GM12878 (cell line): ENCODE measurements around the gene OSGIN1. TPM values are rescaled to one million over a fixed set of nuclear protein-coding genes. Genes with fewer than 3 reads are reported as not detected.

ENCODE experiments used
- ATAC-seq: fragments of 200-7000 bp; cut with Tn5 transposase; 3 replicates; pipeline ENCODE4 v1.9.1; 2020; ENCODE audit warnings: mild to moderate bottlenecking, moderate library complexity
- BruUV-seq: library from RNA; stranded (reverse); fragments of 400-500 nt; replicated peaks from 2 replicates; lab custom pipeline; 2021; lab: Mats Ljungman, UMichigan
- CTCF ChIA-PET: fragments of 300-600 bp; sonication (Branson Sonifier 250); formaldehyde crosslinking; extraction: SDS; loops from one replicate; lab custom pipeline; 2021; ENCODE audit warnings: inconsistent platforms; lab: Yijun Ruan, JAX
- POLR2A ChIA-PET: fragments of 350-600 bp; formaldehyde crosslinking; extraction: SDS; loops from one replicate; lab custom pipeline; 2021; ENCODE audit warnings: inconsistent platforms; lab: Charles Lee
- RAD21 ChIA-PET: fragments of 300-600 bp; sonication (Branson Sonifier 250); formaldehyde crosslinking; loops from one replicate; lab custom pipeline; 2023; ENCODE audit warnings: antibody characterized with exemption; ENCODE audit not compliant: unreplicated experiment; lab: Charles Lee
- SMC1A ChIA-PET: fragments of 300-600 bp; sonication (Branson Sonifier 250); formaldehyde crosslinking; loops from one replicate; lab custom pipeline; 2023; ENCODE audit not compliant: unreplicated experiment, uncharacterized antibody; lab: Charles Lee
- DNase-seq: peaks from one replicate; pipeline ENCODE4 v3.0.0-alpha.2; 2011; ENCODE audit warnings: low read depth, low spot score
- FAIRE-seq: peaks from 3 replicates; lab custom pipeline; 2011; peaks lifted over from hg19 to GRCh38; lab: Jason Lieb, UNC
- H2AFZ ChIP-seq: 2 replicates; pipeline ENCODE4 v1.6.0; 2011; ENCODE audit warnings: low read depth, low read length, control low read depth; ENCODE audit not compliant: control insufficient read depth
- H3K27ac ChIP-seq: 2 replicates; pipeline ENCODE4 v1.5.1; 2011; ENCODE audit warnings: control low read depth; ENCODE audit not compliant: control insufficient read depth, insufficient read depth
- H3K27me3 ChIP-seq, 2 experiments: replicated peaks in 1 of 2; 2 replicates each; pipeline versions ENCODE4 v1.6.0 to v1.6.1; 2011; ENCODE audit warnings: low read length in 1 of 2; ENCODE audit not compliant: control insufficient read depth in 2 of 2, insufficient read depth in 2 of 2
- H3K36me3 ChIP-seq, 2 experiments: 2 replicates each; pipeline ENCODE4 v1.5.1; 2011; ENCODE audit warnings: low read length in 1 of 2; ENCODE audit not compliant: control insufficient read depth in 2 of 2, insufficient read depth in 2 of 2
- H3K4me1 ChIP-seq: 2 replicates; pipeline ENCODE4 v1.6.1; 2011; ENCODE audit warnings: mild to moderate bottlenecking, low read length, moderate library complexity, mixed read lengths; ENCODE audit not compliant: control insufficient read depth, insufficient read depth
- H3K4me2 ChIP-seq: 2 replicates; pipeline ENCODE4 v1.6.0; 2011; ENCODE audit warnings: control low read depth; ENCODE audit not compliant: control insufficient read depth, insufficient read depth
- H3K4me3 ChIP-seq: fragments of 200-600 bp; sonication (generic); 2 replicates; pipeline ENCODE4 v1.5.1; 2016
- H3K79me2 ChIP-seq: 2 replicates; pipeline ENCODE4 v1.6.0; 2011; ENCODE audit warnings: low read length; ENCODE audit not compliant: control insufficient read depth, insufficient read depth
- H3K9ac ChIP-seq: 2 replicates; pipeline ENCODE4 v1.8.0; 2011; ENCODE audit warnings: low read length, control low read depth, mixed read lengths; ENCODE audit not compliant: control insufficient read depth, insufficient read depth
- H3K9me3 ChIP-seq: replicated peaks from 3 replicates; pipeline ENCODE4 v1.5.1; 2011; ENCODE audit warnings: mild to moderate bottlenecking, low read length; ENCODE audit not compliant: control insufficient read depth, insufficient read depth
- H4K20me1 ChIP-seq: 2 replicates; pipeline ENCODE4 v1.6.0; 2011; ENCODE audit not compliant: control insufficient read depth, insufficient read depth
- EP300 ChIP-seq, 2 experiments: fragments of 150-350 bp in 1 of 2; IDR thresholded peaks; 2 replicates each; pipeline ENCODE4 v1.6.1; 2011 to 2012; ENCODE audit warnings: low read depth in 2 of 2, low read length in 2 of 2, borderline replicate concordance in 1 of 2, improper control_type of control experiment in 1 of 2, inconsistent platforms in 1 of 2; ENCODE audit not compliant: control insufficient read depth in 1 of 2
- ESRRA ChIP-seq: IDR thresholded peaks from 2 replicates; pipeline ENCODE4 v1.6.1; 2012; ENCODE audit warnings: mild to moderate bottlenecking, low read length, improper control_type of control experiment
- HDAC6 ChIP-seq: fragments of 200-600 bp; sonication (generic); IDR thresholded peaks from one replicate; pipeline ENCODE4 v1.8.0; 2017; ENCODE audit warnings: antibody characterized with exemption; ENCODE audit not compliant: unreplicated experiment
- WGBS: methylation state at CpG from one replicate; pipeline ENCODE4 v1.1.6; 2016; ENCODE audit warnings: low lambda C conversion rate; ENCODE audit not compliant: insufficient replicate concordance, insufficient coverage; ENCODE audit errors: missing lambda C conversion rate; 5-methylcytosine and 5-hydroxymethylcytosine counted together
- in situ Hi-C: fragments of 300-500 bp; cut with MboI; formaldehyde crosslinking; loops from 9 replicates; pipeline ENCODE4 v1.14.3; 2018; ENCODE audit warnings: mixed read lengths
- intact Hi-C: fragments of 100-400 bp; cut with micrococcal nuclease; formaldehyde crosslinking; loops from one replicate; pipeline ENCODE4 v1.14.2; 2022; ENCODE audit not compliant: unreplicated experiment
- polyA plus RNA-seq, 11 experiments: library from polyadenylated mRNA; depleted of rRNA in 4 of 11; unstranded in 6 of 11; stranded (reverse) in 5 of 11; fragments of >200 nt; fragmentation: Nextera tagmentation in 4 of 11; fragmentation: Illumina TruSeq in 1 of 11; extraction: Ambion mirVana in 4 of 11; extraction: Trizol in 1 of 11; gene quantifications; 1 replicate in 1 of 11; 2 replicates in 10 of 11; pipeline versions ENCODE4 v1.2.1 to v1.2.3, GENCODE V29; 2011 to 2016; ENCODE audit warnings: inconsistent platforms in 2 of 11, missing spikeins in 2 of 11, low read depth in 1 of 11
- total RNA-seq, 4 experiments: library from RNA; depleted of rRNA in 3 of 4; stranded (reverse); fragments of >200 nt in 3 of 4; fragmentation: Illumina TruSeq in 1 of 4; extraction: Trizol in 1 of 4; gene quantifications; 2 replicates each; pipeline versions ENCODE4 v1.2.1 to v1.2.3, GENCODE V29; 2013 to 2021
- TF ChIP-seq, protein P1 (sequence below): IDR thresholded peaks from 2 replicates; pipeline ENCODE4 v1.6.1; 2011; ENCODE audit warnings: borderline replicate concordance, low read depth, mild to moderate bottlenecking, moderate library complexity, mixed read lengths, low read length; ENCODE audit not compliant: insufficient read depth; ENCODE audit errors: extremely low read length

OSGIN1 gene
- total and polyA plus RNA-seq, 10 of the 15 experiments (the other 5 are each of a cell fraction or from before 2014, with no cell fraction given): 0.06 to 0.18 (median 0.13) TPM; not detected in 5

DNA sequence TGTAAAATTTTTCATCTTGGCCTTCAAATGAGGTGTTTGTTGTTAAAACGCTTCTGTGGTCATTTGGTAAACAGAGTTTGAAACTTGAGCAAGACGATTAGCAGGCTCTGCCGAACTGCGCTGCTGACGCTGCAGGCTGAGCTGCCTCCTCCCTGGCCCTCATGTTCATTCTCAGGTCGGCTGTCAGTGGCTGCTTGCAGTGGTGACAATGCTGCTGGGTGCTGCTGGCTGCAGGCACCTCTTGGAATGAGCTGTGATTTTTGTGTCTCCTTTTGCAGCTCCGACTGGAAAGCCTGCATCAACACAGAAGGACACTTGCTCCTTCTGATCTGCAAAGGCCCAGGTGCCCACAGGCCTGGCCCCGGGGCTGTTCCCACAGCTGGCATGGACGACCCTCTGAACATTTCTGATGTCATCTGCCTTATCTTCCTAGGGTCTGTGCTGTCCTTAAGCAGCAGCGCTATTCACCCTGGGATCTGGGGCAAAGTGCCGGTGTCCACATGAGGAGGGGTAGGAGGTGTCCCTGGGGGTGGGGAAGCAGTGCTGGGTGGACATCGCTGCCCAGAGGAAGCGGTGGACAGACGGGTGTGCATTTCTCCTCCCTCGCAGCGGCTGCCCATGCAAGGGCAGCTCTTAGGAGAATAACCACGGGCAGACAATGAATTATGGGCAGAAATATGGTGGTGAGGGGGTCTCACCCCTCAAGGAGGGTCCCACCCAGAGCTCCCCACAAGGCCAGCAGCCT, 23.1 kb upstream of the OSGIN1 start:
- H3K9ac ChIP-seq: no peak overlapping the region
- H3K4me3 ChIP-seq: no peak overlapping the region
- RAD21 ChIA-PET: no interaction called here
- intact Hi-C loops (loop anchor here (10.0 kb wide), 1 partner anchor 105 kb away; no protein-coding TSS in a partner anchor), in situ Hi-C loops (no loop called here)
- no peaks in the 10 kb centered on the region for H3K4me1 ChIP-seq
- no TSS peak for BruUV-seq
- H3K9me3 ChIP-seq: no peaks in the 10 kb centered on the region
- no peaks in the 10 kb centered on the region for H3K27me3 ChIP-seq
- TF ChIP-seq HDAC6 (no peak), ESRRA (no peak), EP300 (IDR thresholded peaks at IDR 0.05; ENCODE audit: borderline replicate concordance in 1 of 2, control insufficient read depth in 1 of 2, low read depth in 2 of 2, low read length in 2 of 2) (no peak)
- TF ChIP-seq, protein P1, sequence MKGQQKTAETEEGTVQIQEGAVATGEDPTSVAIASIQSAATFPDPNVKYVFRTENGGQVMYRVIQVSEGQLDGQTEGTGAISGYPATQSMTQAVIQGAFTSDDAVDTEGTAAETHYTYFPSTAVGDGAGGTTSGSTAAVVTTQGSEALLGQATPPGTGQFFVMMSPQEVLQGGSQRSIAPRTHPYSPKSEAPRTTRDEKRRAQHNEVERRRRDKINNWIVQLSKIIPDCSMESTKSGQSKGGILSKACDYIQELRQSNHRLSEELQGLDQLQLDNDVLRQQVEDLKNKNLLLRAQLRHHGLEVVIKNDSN: no peak
- DNase-seq (no peak), ATAC-seq (no peak), FAIRE-seq (no peak)
- H3K4me2 ChIP-seq: no peak overlapping the region
- POLR2A ChIA-PET: no interaction called here
- no peaks in the 10 kb centered on the region for H3K79me2 ChIP-seq
- no peak overlapping the region for H3K27ac ChIP-seq
- CTCF ChIA-PET: interaction anchor here (0.9 kb wide), 1 partner anchor 9 kb away, joined by 3 read pairs; no protein-coding TSS in a partner anchor
- SMC1A ChIA-PET: interaction anchor here (0.7 kb wide), 1 partner anchor 758 kb away, joined by 4 read pairs; no protein-coding TSS in a partner anchor
- no peaks in the 10 kb centered on the region for H3K36me3 ChIP-seq
- no peaks in the 10 kb centered on the region for H4K20me1 ChIP-seq
- no peak overlapping the region for H2AFZ ChIP-seq
- WGBS: 62% methylated on average over 17 of the region's 17 CpGs
